Measurements from ENCODE around the gene UGP2.
"Not testable (repeated sequence)": the region's sequence is repeated elsewhere in the genome, so short reads cannot be mapped to it uniquely, and the experiment has no call there.

Gene UGP2

DNA sequence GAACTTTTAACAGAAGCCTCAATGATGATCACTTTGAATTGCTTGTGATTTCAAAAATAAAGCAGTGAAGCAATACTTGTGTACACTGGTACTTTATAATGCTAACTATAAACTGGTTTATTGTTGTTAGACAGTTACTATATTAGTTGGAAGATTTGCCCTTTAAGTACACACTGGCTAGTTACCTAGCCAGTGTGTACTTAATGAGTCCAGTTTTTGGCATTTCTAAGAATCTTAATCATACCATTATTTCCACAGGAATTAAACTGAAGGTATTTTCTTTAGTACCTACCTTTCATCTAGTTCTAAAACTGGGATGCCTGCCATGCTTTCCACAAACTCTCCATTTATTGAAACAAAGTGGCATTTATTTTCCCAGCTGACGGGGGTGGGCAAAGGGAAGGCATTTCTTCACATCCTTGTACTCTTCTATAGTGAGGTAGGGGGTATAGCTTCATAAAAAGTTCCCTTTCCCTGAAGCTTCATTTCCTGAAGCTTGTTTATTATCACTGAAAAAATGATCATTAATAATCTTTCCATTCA lies 49.9 kb downstream of the UGP2 start:
- DNase-seq (ENCODE audit: low spot score) (no peak), FAIRE-seq (no peak)

DNA sequence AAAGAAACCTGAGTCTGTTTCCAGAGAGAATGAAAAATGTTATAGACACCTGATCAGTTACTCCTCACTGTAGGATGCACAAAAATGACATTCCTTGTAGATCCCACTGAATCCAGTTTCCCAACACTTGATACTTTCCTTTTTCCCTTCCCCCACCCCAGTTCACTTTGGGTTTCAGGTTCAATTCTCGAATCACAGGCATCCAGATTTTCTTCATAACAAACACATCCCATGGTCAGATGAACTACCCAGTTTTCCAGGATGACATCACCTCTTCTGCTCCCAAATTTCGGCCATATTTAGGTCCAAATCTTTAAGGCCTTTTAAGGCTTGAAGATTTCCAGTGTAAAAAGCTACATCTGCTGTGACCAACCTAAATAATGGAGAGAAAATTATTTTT lies 51.5 kb downstream of the UGP2 start:
- FAIRE-seq (no peak), DNase-seq (ENCODE audit: low spot score) (no peak)

DNA sequence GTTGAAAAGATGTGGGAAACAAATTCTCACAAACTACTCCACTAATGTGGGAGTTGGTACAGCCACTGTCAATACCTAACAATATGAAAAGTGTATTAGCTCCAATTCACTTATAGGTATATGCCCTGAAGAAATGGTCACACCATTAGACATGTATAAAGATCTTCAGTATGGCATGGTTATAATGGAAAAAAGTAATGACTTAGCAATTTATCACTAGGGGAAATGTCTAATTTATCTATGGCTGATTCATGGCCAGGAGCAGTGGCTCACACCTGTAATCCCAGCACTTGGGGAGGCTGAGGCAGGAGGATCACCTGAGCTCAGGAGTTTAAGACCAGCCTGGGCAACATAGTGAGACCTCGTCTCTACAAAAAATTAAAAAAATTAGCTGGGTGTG lies 52.5 kb downstream of the UGP2 start:
- no peak for DNase-seq (ENCODE audit: low spot score)
- FAIRE-seq: no peak

DNA sequence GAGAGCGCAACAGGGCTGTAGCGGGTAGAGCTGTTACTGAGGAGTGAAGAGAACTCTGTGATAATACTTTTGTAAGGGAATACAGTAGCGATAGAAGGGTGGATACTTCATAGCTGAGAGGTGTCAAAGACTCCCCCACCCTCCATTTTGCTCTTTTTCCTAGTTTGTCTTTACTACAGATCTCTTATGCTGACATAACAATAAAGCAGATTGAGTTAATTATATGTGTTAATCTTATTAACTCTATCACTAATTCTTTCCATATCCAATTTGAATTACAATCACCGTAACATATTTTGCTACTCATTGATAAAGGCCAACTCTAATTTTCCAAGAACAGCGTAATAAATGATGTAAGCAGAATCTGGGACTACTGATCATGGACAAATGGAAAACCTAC lies 57.1 kb downstream of the UGP2 start:
- FAIRE-seq (no peak), DNase-seq (ENCODE audit: low spot score) (no peak)

DNA sequence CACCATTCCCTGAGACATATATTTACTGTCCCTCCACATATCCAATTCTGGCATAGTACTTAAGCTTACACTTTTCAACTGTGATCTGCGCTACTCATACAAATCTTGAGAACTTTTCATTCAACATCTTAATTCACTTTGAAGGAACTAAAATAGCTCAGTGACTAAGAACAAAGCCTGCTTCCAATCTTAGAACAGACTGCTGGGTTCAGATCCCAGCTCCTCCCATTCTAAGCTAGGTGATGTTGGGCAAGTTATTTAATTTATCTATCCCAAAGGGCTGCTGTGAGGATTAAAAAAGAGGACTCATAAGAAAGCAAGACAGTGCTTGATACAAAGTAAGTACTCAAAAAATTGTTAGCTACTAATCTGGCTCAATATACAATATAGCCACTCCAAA lies 57.9 kb downstream of the UGP2 start:
- DNase-seq (ENCODE audit: low spot score) (no peak), FAIRE-seq (no peak)

DNA sequence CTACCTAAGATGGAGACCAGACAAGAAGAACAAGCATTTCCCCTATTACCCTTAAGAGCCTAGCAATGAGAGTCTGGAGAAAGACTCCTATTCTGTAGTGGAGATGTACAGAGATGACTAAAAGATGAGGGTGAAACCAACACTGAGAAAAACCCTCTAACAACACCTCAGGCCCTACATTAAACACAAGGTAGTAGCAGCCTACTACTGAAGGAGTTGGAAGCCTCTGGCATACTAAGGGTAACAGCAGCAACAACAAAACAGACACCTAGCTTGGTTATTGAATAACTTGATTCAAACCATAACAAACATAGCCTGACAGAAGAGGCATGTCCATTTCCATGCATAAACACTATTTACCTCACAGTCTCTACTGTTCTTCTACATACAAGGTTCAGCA lies 60.5 kb downstream of the UGP2 start:
- no peak for DNase-seq (ENCODE audit: low spot score)
- no peak for FAIRE-seq

DNA sequence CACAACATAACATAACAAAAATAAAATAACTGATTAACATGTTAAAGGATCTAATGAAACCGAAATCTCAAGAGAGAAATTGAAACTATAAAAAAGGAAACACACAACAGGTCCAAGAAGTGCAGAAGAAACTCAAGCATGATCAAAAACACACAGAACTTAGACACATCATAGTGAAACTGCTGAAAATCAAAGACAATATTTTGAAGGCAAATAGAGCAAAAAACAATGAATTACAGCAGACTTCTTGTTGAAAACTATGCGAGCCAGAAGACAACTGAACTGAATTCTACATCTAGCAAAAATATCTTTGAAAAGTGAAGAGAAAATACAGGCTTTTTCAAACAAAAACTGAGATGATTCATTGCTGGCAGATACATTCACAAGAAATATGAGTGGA lies 61.3 kb downstream of the UGP2 start:
- DNase-seq (ENCODE audit: low spot score) (no peak), FAIRE-seq (no peak)

DNA sequence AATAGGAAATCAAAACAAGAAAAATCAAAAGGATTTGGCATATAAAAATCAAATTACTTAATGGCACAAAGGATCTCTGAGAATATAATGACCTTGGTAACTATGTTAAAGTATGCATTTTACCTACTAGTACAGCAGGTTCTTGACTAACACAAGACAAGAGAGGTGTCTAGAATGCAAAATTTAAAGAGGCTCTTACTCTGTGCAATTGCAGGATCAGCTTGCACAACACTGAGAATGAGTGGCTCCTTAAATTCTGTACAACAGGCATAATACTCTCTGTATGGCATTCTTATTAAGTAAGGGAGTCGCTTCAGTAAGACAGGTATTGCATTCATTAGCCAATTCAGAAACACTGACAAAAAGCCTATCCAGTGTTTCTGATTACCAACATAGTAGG lies 72.6 kb downstream of the UGP2 start:
- no peak for FAIRE-seq
- DNase-seq (ENCODE audit: low spot score): no peak

DNA sequence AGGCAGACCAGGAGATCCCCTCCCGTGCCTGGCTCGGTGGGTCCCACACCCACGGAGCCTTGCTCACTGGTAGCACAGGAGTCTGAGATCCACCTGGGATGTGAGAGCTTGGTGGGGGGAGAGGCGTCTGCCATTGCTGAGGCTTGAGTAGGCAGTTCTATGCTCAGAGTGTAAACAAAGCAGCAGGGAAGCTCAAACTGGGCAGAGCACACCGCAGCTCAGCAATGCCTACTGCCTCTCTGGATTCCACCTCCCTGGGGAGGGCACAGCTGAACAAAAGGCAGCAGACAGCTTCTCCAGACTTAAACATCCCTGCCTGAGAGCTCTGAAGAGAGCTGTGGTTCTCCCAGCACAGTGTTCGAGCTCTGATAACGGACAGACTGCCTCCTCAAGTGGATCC lies 85.1 kb downstream of the UGP2 start:
- no peak for DNase-seq (ENCODE audit: low spot score)
- no peak for FAIRE-seq

DNA sequence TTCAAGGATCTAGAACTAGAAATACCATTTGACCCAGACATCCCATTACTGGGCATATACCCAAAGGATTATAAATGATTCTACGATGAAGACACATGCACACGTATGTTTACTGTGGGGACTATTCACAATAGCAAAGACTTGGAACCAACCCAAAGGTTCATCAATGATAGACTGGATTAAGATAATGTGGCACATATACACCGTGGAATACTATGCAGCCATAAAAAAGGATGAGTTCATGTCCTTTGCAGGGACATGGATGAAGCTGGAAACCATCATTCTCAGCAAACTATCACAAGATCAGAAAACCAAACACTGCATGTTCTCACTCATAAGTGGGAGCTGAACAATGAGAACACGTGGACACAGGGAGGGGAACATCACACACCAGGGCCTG lies 90.4 kb downstream of the UGP2 start:
- not testable (repeated sequence) for FAIRE-seq; DNase-seq (ENCODE audit: low spot score)
